ENCODE data around the gene CSNK1G3.

DNA sequence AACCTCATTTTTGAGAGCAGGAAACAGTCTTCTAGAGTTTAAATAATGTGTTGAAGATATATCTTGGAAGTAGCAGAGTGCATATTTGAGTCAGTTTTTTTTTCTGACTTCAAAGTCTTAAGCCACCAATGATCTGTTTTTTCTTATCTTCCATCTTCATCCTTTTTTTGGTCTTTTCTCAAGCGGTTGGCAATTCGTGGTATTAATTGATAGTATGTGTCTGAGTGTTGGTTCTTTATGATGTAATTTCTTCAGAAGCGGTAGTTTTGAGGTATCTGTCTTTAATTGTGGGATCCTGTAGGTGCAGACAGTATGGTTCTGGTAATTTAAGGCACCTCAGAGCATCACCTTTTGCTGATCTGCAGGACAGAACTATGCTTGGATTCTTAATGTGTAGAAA is 3.9 kb downstream of the CSNK1G3 start:
- TF ChIP-seq POLR2A (IDR thresholded peaks at IDR 0.05; ENCODE audit: low read depth, low read length) = no peak
- TF ChIP-seq, protein P1, sequence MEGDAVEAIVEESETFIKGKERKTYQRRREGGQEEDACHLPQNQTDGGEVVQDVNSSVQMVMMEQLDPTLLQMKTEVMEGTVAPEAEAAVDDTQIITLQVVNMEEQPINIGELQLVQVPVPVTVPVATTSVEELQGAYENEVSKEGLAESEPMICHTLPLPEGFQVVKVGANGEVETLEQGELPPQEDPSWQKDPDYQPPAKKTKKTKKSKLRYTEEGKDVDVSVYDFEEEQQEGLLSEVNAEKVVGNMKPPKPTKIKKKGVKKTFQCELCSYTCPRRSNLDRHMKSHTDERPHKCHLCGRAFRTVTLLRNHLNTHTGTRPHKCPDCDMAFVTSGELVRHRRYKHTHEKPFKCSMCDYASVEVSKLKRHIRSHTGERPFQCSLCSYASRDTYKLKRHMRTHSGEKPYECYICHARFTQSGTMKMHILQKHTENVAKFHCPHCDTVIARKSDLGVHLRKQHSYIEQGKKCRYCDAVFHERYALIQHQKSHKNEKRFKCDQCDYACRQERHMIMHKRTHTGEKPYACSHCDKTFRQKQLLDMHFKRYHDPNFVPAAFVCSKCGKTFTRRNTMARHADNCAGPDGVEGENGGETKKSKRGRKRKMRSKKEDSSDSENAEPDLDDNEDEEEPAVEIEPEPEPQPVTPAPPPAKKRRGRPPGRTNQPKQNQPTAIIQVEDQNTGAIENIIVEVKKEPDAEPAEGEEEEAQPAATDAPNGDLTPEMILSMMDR (conservative IDR thresholded peaks at IDR 0.05; ENCODE audit: low read depth, low read length) = no peak

All from IMR-90 (cell line).